ENCODE measurements around the gene SQOR.

Gene SQOR

DNA sequence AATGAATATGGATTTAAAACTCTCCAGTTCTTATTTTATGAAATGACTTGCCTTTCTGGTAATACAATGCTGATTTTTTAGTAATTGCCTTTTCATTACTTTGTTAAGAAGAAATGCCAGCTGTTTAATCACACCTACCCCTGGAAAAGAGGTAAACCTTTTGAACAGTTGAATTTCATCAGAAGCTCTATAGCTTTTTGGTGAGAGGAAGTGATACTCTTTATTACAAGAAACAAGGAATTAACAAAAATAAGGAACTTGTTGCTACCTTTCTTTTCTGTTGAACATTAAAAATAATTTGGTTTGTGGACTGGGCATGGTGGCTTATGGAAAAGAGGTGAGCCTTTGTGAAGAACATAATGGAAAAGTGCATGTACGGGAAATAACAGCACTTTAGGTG is 28.0 kb upstream of the SQOR start:
- TF ChIP-seq, protein P1, sequence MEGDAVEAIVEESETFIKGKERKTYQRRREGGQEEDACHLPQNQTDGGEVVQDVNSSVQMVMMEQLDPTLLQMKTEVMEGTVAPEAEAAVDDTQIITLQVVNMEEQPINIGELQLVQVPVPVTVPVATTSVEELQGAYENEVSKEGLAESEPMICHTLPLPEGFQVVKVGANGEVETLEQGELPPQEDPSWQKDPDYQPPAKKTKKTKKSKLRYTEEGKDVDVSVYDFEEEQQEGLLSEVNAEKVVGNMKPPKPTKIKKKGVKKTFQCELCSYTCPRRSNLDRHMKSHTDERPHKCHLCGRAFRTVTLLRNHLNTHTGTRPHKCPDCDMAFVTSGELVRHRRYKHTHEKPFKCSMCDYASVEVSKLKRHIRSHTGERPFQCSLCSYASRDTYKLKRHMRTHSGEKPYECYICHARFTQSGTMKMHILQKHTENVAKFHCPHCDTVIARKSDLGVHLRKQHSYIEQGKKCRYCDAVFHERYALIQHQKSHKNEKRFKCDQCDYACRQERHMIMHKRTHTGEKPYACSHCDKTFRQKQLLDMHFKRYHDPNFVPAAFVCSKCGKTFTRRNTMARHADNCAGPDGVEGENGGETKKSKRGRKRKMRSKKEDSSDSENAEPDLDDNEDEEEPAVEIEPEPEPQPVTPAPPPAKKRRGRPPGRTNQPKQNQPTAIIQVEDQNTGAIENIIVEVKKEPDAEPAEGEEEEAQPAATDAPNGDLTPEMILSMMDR (IDR thresholded peaks at IDR 0.05; ENCODE audit: low read depth, low read length) = no peak
- no peak overlapping the region for H3K4me3 ChIP-seq (ENCODE audit: low read depth, low read length)

DNA sequence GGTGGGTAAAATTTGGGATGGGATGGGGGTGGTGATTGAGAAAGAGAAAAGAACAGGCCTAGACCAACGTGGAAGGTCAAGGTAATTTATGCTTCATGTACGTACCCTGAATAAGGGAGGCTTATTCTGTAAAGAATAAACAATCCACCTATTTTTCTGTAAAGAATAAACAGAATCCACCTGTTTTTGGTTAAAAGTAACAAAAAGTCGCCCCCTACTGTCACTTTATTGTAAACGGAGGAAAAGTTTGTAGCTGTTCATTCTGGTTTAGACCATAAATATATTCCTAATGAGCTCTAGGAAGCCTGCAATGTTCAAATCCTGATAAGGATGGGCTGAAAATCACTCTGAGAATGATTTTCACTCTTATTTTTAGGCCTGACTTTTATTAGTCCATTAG is 23.5 kb upstream of the SQOR start:
- no peak overlapping the region for H3K4me3 ChIP-seq (ENCODE audit: low read depth, low read length)
- TF ChIP-seq, protein P1 (IDR thresholded peaks at IDR 0.05; ENCODE audit: low read depth, low read length) = no peak; the same call in 1 of the 2 replicates

DNA sequence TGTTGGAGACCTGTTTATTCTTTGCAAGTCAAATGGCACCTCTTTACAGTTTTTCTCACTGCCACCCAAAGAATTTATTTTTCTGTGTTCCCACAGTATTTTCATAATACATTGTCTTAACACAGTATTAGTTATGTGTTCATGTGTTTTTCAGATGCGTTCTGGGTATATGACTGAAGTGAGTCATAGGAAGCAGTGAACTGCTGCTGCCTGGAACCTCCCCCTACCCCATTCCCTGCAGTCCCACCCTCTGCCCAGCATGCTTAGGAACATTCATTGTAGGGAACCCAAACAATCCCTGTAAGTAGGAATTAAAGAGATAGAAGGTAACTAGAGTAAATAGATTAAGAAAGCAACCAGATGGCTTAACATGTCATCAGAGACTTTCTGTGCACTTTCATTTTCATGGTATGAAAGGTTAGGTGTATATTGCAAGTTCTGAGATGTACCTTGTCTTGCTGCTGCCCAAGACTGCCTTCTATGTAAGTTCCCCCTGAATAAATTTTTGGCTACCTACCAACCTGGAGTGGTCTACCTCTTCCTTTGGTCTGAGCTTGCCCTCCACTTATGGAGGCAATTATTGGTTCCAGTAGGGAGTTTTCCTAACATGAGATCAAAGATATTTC is 21.9 kb upstream of the SQOR start:
- H3K4me3 ChIP-seq (ENCODE audit: low read depth, low read length) = no peak overlapping the region
- TF ChIP-seq, protein P1 (IDR thresholded peaks at IDR 0.05; ENCODE audit: low read depth, low read length) = no peak

DNA sequence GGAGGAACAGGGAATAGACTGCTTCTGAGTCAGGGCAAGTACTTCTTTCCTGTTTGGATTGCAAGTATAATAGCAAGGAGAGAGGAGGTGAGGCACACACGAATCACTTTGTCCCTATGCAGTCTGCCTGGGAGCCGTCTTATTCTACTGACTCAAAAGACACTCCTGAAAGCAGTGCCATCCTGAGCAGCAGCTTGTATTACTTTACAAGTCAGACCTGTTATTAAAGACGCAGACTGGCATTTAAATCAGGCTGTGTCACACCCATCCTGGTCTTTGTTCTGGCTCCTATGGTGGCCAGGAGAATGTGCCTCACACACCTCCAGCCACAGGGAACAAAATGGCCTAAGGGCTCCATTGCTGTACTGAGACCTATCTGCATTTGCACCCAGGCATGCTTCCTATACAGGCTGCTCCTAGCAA is 17.9 kb upstream of the SQOR start:
- H3K4me3 ChIP-seq (ENCODE audit: low read depth, low read length) = no peak overlapping the region
- TF ChIP-seq, protein P1 (IDR thresholded peaks at IDR 0.05; ENCODE audit: low read depth, low read length) = no peak

DNA sequence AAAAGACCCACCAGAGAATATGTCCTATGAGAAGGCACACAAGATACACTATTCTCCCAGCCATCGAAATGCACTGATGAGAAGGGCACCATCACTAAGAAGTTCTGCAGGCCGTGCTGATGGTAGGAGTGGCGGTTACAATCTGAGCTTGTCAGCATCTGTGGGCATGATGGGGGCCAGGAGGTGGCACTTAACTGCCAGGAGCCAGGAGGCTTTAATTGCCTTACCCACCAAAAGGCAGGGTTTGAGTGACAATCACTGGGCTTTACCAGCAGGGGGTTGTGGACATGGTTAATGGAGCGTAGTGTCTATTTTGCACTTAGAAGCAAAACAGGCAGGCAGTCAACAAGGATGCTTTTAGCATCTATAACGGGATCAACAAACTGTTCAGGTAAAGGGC is 16.0 kb upstream of the SQOR start:
- H3K4me3 ChIP-seq (ENCODE audit: low read depth, low read length) = no peak overlapping the region
- TF ChIP-seq, protein P1 (IDR thresholded peaks at IDR 0.05; ENCODE audit: low read depth, low read length) = no peak

DNA sequence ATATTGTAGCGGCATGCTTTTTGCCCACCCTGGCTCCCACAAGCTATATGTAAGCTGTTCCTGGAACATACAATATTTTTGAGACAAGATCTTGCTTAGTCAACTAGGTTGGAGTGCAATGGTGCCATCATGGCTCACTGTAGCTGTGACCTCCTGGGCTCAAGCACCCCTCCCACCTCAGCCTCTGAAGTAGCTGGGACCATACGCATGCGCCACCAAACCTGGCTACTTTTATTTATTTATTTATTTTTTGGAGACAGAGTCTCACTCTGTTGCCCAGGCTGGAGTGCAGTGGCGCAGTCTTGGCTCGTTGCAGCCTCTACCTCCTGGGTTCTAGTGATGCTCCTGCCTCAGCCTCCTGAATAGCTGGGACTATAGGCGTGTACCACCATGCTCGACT is 6.7 kb upstream of the SQOR start:
- H3K4me3 ChIP-seq (ENCODE audit: low read depth, low read length) = no peak overlapping the region

More for the DNA sequence above, 6.7 kb upstream of the SQOR start:
- TF ChIP-seq, protein P1 (IDR thresholded peaks at IDR 0.05; ENCODE audit: low read depth, low read length) = no peak
